Measurements from ENCODE around the gene MARCO. TPM values are rescaled to one million over a fixed set of nuclear protein-coding genes. Genes with fewer than 3 reads are reported as not detected.

Gene MARCO
- total and polyA plus RNA-seq, 10 of the 15 experiments (the other 5 are each of a cell fraction or from before 2014, with no cell fraction given), result 0.13 to 0.67 (median 0.32) TPM; not detected in 5

DNA sequence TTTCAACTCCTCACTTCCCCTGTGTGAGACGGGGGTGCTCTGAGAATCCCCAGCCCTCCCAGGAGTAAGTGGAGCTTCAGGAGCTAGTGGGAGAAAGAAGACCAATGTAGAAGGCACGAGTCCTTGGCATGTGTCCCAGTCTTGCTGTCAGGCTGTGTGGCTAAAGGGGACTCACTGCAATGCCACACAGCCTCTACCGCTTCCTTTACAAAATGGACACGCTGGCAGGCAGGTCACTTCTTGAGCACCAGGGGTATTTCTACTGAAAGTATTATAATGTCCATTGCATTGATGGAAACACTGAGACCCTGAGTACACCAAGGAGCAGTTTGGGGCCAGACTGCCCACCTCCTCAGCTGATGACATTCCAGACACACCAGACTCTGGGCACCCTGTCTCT, 35.8 kb upstream of the MARCO start:
- no TSS peak for BruUV-seq (replicated peaks)
- no peaks in the 10 kb centered on the region for H4K20me1 ChIP-seq (ENCODE audit: control insufficient read depth, insufficient read depth)
- intact Hi-C loops (cut with micrococcal nuclease; ENCODE audit: unreplicated experiment), result no loop called here
- H3K9ac ChIP-seq (ENCODE audit: control insufficient read depth, insufficient read depth, low read length), result no peak overlapping the region
- no peak for TF ChIP-seq ESRRA (IDR thresholded peaks at IDR 0.05; ENCODE audit: low read length)
- TF ChIP-seq BCL11A (IDR thresholded peaks at IDR 0.05; ENCODE audit: low read depth, low read length), result no peak
- TF ChIP-seq EGR1 (IDR thresholded peaks at IDR 0.05; ENCODE audit: borderline replicate concordance in 1 of 2, low read depth in 2 of 2, low read length in 2 of 2), result no peak
- TF ChIP-seq, protein P1, sequence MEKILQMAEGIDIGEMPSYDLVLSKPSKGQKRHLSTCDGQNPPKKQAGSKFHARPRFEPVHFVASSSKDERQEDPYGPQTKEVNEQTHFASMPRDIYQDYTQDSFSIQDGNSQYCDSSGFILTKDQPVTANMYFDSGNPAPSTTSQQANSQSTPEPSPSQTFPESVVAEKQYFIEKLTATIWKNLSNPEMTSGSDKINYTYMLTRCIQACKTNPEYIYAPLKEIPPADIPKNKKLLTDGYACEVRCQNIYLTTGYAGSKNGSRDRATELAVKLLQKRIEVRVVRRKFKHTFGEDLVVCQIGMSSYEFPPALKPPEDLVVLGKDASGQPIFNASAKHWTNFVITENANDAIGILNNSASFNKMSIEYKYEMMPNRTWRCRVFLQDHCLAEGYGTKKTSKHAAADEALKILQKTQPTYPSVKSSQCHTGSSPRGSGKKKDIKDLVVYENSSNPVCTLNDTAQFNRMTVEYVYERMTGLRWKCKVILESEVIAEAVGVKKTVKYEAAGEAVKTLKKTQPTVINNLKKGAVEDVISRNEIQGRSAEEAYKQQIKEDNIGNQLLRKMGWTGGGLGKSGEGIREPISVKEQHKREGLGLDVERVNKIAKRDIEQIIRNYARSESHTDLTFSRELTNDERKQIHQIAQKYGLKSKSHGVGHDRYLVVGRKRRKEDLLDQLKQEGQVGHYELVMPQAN (conservative IDR thresholded peaks at IDR 0.05), result no peak
- TF ChIP-seq BACH1 (IDR thresholded peaks at IDR 0.05; ENCODE audit: borderline replicate concordance), result no peak
- no peak for TF ChIP-seq BHLHE40 (IDR thresholded peaks at IDR 0.05; ENCODE audit: borderline replicate concordance in 1 of 2, low read depth in 2 of 2, low read length in 1 of 2)
- TF ChIP-seq, protein P2, sequence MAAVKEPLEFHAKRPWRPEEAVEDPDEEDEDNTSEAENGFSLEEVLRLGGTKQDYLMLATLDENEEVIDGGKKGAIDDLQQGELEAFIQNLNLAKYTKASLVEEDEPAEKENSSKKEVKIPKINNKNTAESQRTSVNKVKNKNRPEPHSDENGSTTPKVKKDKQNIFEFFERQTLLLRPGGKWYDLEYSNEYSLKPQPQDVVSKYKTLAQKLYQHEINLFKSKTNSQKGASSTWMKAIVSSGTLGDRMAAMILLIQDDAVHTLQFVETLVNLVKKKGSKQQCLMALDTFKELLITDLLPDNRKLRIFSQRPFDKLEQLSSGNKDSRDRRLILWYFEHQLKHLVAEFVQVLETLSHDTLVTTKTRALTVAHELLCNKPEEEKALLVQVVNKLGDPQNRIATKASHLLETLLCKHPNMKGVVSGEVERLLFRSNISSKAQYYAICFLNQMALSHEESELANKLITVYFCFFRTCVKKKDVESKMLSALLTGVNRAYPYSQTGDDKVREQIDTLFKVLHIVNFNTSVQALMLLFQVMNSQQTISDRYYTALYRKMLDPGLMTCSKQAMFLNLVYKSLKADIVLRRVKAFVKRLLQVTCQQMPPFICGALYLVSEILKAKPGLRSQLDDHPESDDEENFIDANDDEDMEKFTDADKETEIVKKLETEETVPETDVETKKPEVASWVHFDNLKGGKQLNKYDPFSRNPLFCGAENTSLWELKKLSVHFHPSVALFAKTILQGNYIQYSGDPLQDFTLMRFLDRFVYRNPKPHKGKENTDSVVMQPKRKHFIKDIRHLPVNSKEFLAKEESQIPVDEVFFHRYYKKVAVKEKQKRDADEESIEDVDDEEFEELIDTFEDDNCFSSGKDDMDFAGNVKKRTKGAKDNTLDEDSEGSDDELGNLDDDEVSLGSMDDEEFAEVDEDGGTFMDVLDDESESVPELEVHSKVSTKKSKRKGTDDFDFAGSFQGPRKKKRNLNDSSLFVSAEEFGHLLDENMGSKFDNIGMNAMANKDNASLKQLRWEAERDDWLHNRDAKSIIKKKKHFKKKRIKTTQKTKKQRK (IDR thresholded peaks at IDR 0.05; ENCODE audit: low read depth, low read length), result no peak
- no peak for TF ChIP-seq NR2C2 (IDR thresholded peaks at IDR 0.05; ENCODE audit: borderline replicate concordance, control insufficient read depth, insufficient read length, low read depth)
- FAIRE-seq (no peak), ATAC-seq (no peak), DNase-seq (ENCODE audit: low read depth, low spot score) (no peak)
- no peaks in the 10 kb centered on the region for H3K9me3 ChIP-seq (replicated peaks; ENCODE audit: control insufficient read depth, insufficient read depth, low read length)
- no peaks in the 10 kb centered on the region for H3K79me2 ChIP-seq (ENCODE audit: control insufficient read depth, insufficient read depth, low read length)
- 14% methylated on average over 4 of the region's 4 CpGs for WGBS (ENCODE audit: insufficient coverage, insufficient replicate concordance, low lambda C conversion rate, missing lambda C conversion rate)
- CTCF ChIA-PET, result interaction anchor here (1.1 to 1.4 kb wide), 2 partner anchors 15 to 24 kb away, joined by 3 to 4 read pairs; no protein-coding TSS in a partner anchor
- no peak overlapping the region for H3K4me3 ChIP-seq
- in situ Hi-C loops (cut with MboI), result no loop called here
- H3K27me3 ChIP-seq (replicated peaks in 1 of 2; ENCODE audit: control insufficient read depth in 2 of 2, insufficient read depth in 2 of 2, low read length in 1 of 2), result no peaks in the 10 kb centered on the region; a peak in 1 of 4 replicates
- H3K36me3 ChIP-seq (ENCODE audit: control insufficient read depth in 2 of 2, insufficient read depth in 2 of 2, low read length in 1 of 2), result no peaks in the 10 kb centered on the region
- no peak overlapping the region for H2AFZ ChIP-seq (ENCODE audit: control insufficient read depth, low read depth, low read length)
- RAD21 ChIA-PET (ENCODE audit: unreplicated experiment), result no interaction called here
- no peak overlapping the region for H3K4me2 ChIP-seq (ENCODE audit: control insufficient read depth, insufficient read depth)
- POLR2A ChIA-PET, result no interaction called here
- SMC1A ChIA-PET (ENCODE audit: uncharacterized antibody, unreplicated experiment), result interaction anchor here (1.1 kb wide), 1 partner anchor 36 kb away, joined by 3 read pairs; the partner anchor contains the start of gene MARCO
- no peak overlapping the region for H3K27ac ChIP-seq (ENCODE audit: control insufficient read depth, insufficient read depth)
- H3K4me1 ChIP-seq (ENCODE audit: control insufficient read depth, insufficient read depth, low read length), result no peaks in the 10 kb centered on the region
